ENCODE data around the gene SMTN.

Gene SMTN

DNA sequence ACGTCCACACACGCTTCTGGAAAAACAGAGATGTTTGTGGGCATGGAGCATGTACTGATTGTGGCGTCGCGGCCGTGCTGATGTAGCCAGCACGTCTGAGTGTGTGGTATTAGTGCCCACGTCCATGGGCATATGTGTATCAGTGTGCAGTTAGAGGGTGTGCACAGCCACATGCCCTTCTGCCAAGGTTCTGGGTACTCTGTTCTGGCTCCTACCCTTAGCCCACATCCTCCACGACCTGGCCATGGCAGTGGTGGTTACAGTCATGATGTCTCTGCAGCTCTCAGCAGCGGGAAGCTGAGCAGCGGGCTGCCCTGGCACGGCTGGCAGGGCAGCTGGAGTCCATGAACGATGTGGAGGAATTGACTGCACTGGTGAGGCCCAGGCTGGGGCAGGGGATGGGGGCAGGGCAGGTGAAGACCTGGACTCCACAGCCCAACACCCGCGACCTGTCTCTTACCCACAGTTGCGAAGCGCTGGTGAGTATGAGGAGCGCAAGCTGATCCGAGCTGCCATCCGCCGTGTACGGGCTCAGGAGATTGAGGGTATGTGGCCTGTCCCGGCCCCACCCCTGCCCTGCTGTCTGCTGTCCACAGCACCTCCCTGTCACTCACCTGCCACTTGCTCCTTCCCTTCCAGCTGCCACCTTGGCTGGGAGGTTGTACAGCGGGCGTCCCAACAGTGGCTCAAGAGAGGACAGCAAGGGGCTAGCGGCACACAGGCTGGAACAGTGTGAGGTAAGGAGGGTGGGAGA lies 7.3 kb downstream of the SMTN start:
- Histone ChIP-seq H3K27ac (peak overlapping the region; percentile 94 to 98), H3K4me3 (peak overlapping the region; percentile 34)
- TF ChIP-seq, protein P1, sequence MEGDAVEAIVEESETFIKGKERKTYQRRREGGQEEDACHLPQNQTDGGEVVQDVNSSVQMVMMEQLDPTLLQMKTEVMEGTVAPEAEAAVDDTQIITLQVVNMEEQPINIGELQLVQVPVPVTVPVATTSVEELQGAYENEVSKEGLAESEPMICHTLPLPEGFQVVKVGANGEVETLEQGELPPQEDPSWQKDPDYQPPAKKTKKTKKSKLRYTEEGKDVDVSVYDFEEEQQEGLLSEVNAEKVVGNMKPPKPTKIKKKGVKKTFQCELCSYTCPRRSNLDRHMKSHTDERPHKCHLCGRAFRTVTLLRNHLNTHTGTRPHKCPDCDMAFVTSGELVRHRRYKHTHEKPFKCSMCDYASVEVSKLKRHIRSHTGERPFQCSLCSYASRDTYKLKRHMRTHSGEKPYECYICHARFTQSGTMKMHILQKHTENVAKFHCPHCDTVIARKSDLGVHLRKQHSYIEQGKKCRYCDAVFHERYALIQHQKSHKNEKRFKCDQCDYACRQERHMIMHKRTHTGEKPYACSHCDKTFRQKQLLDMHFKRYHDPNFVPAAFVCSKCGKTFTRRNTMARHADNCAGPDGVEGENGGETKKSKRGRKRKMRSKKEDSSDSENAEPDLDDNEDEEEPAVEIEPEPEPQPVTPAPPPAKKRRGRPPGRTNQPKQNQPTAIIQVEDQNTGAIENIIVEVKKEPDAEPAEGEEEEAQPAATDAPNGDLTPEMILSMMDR (IDR thresholded peaks at IDR 0.05) = no peak
- peak; percentile 75 for DNase-seq (ENCODE audit: low spot score)

DNA sequence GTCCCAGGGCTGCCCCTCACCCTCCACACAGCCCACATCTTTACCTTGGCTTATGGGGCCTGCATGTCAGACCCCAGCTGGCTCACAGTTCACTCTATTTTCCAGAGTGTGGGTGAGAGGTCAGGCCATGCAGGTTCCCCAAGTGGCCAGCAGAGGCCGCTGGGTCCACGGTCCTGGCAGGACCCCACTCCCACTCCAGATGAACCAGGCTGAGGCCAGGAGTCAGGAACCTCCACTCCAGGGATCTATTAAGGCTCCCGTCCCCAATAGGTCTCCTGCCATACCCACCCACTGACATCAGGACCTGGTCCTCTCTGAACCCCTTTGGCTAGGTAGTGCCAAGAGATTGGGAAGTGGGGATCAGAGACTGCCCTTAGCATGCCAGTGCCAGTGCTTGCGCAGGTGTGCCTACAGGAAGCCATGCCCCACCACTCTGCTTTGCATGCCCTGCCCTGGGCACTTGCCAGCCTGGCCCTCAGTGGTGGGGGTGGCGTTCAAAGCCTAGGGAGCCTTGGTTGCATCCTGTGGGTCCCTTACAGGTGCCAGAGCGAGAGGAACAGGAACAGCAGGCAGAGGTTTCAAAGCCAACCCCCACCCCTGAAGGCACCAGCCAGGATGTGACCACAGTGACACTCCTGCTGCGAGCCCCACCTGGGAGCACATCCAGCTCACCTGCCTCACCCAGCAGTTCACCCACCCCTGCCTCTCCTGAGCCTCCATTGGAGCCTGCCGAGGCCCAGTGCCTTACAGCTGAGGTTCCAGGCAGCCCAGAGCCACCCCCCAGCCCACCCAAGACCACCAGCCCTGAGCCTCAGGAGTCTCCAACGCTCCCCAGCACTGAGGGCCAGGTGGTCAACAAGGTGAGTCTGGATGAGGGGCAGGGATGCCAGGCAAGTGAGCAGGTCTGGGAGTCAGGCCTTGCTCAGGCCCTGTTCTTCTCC lies 8.3 kb downstream of the SMTN start:
- TF ChIP-seq, protein P1 (IDR thresholded peaks at IDR 0.05) = peak; percentile 84
- H3K4me3 ChIP-seq = peak overlapping the region; percentile 34
- DNase-seq (ENCODE audit: low spot score) = peak; percentile 77

DNA sequence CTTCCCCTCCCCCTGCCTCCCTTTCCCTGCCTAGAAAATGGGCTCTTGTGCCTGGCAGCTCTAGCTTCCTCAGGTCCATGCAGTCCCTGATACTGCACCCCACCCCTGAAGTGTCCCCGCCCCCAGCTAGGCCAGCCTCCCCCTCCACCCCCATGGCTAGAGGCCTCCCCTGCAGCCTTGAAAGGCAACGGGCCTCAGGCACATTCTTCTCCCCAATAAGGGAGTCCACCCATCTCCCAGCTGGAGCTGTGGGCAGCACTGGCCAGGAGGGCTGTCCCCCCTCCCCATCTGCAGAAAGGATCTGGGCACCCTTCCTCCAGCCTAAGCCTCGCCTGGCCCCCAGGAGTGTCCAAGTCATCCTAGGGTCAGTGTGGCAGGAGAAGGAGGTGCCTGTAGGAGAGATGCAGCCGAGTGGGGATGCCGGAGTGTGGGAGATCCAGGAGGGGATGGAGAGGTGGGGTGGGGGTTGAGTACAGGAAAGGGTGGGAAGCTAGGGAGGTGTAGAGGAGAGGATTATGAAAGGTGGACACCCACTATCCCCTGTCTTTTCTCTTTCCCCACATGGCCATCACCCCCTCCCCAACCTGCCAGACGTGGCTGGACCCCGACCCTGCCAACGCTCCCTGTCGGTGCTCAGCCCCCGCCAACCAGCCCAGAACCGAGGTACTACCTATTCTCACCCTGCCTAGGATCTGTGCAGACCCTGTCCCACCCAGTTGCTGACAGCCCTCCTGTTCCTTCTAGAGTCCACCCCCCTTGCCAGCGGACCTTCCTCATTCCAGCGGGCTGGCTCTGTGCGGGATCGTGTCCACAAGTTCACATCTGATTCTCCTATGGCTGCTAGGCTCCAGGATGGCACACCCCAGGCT lies 9.3 kb downstream of the SMTN start:
- TF ChIP-seq, protein P1 (IDR thresholded peaks at IDR 0.05) = no peak
- Histone ChIP-seq H3K27ac (peak overlapping the region; percentile 94 to 98), H3K4me3 (peak overlapping the region; percentile 62)
- DNase-seq (ENCODE audit: low spot score) = peak; percentile 91

More for the DNA sequence above, 8.3 kb downstream of the SMTN start:
- H3K27ac ChIP-seq = peak overlapping the region; percentile 94 to 98

DNA sequence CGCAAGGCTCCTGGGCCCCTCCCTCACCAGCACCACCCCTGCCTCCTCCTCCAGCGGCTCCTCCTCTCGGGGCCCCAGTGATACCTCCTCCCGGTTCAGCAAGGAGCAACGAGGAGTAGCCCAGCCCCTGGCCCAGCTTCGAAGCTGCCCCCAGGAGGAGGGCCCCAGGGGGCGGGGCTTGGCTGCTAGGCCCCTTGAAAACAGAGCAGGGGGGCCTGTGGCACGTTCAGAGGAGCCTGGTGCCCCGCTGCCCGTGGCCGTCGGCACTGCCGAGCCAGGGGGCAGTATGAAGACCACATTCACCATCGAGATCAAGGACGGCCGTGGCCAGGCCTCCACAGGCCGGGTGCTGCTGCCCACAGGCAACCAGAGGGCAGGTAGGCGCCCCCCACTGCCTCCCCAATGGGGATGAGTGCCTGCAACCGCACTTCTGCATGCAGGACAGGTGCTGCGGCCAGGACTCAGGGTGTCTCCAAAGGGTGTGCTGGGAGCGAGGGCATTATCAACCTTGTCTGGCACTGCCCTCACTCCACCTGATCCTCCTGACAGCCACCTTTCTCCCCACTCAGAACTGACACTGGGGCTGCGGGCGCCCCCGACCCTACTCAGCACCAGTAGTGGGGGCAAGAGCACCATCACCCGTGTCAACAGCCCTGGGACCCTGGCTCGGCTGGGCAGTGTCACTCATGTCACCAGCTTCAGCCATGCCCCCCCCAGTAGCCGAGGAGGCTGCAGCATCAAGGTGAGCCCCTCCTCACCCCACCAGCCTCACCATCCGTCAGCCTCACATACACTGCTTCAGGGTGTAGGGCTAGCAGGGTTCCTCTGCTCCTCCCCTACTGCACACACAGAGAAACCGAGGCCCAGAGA lies 10.2 kb downstream of the SMTN start:
- H3K4me3 ChIP-seq = peak overlapping the region; percentile 62
- peak; percentile 83 for DNase-seq (ENCODE audit: low spot score)
- H3K27ac ChIP-seq = peak overlapping the region; percentile 94 to 98
- TF ChIP-seq, protein P1 (IDR thresholded peaks at IDR 0.05) = no peak

DNA sequence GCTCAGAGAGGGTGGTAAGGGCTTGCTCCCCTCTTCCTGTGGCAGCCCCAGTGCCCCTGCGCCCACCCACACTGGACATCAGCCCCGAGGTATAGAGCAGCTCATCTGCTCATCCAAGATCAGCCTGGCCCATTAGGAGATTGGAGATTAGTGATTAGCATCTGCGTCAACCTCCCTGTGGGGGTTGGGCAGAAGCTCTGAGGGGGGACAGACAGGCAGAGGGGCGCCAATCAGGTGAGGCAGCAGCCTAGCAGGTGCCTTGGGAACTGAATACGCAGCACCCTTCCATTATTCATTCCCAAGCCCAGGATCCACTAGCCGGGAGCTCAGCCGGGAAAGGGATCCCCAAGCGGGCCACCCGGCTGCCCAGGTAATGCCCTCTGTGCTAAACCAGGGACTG lies 11.0 kb downstream of the SMTN start:
- TF ChIP-seq, protein P1 (IDR thresholded peaks at IDR 0.05) = no peak
- H3K4me3 ChIP-seq = peak overlapping the region; percentile 62
- peak overlapping the region; percentile 94 to 98 for H3K27ac ChIP-seq
- no peak for DNase-seq (ENCODE audit: low spot score)
